Measurements from ENCODE around the gene TIMM21.

The TIMM21 gene

DNA sequence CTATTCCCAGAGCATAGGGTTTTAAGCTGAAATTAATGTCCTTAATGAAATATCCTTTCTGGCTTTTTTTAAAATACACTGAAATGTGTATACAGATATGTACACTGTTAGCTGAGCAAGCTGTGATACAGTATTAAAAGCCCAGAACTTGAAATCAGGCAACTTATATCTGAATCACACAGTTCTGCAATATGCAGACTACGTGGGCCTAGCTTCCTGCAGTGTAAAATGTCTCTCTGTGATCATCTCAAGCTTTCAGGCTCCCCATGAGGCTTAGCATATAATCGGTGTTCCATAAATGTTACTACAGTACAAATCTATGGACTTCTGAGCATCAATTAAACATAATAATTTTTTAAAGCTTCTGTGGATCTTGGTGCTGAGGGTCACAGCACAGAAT lies 8.9 kb upstream of the TIMM21 start:
- TF ChIP-seq EP300 (IDR thresholded peaks at IDR 0.05; ENCODE audit: borderline replicate concordance), result no peak
- TF ChIP-seq ZBTB7A (IDR thresholded peaks at IDR 0.05; ENCODE audit: low read depth), result no peak
- no peak for TF ChIP-seq TCF12 (IDR thresholded peaks at IDR 0.05; ENCODE audit: low read depth)

DNA sequence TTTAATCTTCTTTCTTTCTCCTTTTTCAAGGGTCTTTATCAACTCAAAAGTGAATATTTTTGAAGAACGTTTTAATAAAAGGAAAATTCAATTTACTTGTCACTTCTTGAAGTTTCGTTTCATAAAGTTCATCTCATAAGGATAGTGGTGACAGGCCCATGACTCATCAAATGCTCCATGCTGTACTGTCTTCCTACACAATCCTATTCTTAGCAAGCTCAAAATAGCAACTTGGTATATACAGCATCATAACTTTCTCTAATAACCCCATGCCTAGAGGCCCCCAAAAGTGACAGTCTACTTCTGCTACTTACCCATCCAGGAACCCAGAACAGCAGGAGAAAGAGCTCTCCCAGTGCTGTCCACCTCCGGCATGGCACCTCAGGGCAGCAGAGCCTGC lies 8.4 kb upstream of the TIMM21 start:
- TF ChIP-seq EGR1 (IDR thresholded peaks at IDR 0.05) (no peak), NFIC (IDR thresholded peaks at IDR 0.05) (no peak), TCF12 (IDR thresholded peaks at IDR 0.05; ENCODE audit: low read depth) (no peak), CREB1 (IDR thresholded peaks at IDR 0.05; ENCODE audit: low read depth) (no peak), FOXM1 (IDR thresholded peaks at IDR 0.05; ENCODE audit: borderline replicate concordance, low read depth) (no peak), TAF1 (IDR thresholded peaks at IDR 0.05; ENCODE audit: low read depth) (no peak)
- TF ChIP-seq, protein P1, sequence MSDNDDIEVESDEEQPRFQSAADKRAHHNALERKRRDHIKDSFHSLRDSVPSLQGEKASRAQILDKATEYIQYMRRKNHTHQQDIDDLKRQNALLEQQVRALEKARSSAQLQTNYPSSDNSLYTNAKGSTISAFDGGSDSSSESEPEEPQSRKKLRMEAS (IDR thresholded peaks at IDR 0.05), result no peak

DNA sequence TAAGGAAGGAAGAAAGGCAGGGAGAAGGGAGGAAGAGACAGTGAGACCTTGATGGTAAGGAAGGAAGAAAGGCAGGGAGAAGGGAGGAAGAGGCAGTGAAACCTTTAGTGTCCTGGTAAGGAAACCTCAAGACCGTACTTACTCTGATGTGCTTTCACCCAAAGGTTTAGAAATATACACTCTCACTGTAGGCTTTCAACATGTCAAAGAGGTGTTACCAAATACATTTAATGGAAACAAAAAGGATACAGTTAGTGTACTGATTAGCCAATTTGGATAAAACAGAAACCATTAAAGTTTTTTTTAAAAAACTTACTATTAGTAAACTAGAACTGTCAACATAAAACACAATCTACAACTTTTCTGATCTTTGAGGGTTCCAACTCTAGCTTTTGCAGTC lies 7.7 kb upstream of the TIMM21 start:
- TF ChIP-seq CREB1 (IDR thresholded peaks at IDR 0.05; ENCODE audit: low read depth), result no peak
- TF ChIP-seq CEBPB (IDR thresholded peaks at IDR 0.05), result no peak
- TF ChIP-seq, protein P1 (IDR thresholded peaks at IDR 0.05), result no peak
- no peak for TF ChIP-seq EP300 (IDR thresholded peaks at IDR 0.05; ENCODE audit: borderline replicate concordance)
- no peak for TF ChIP-seq ZBTB7A (IDR thresholded peaks at IDR 0.05; ENCODE audit: low read depth)
- TF ChIP-seq YY1 (IDR thresholded peaks at IDR 0.05; ENCODE audit: low read depth), result no peak
- TF ChIP-seq, protein P2, sequence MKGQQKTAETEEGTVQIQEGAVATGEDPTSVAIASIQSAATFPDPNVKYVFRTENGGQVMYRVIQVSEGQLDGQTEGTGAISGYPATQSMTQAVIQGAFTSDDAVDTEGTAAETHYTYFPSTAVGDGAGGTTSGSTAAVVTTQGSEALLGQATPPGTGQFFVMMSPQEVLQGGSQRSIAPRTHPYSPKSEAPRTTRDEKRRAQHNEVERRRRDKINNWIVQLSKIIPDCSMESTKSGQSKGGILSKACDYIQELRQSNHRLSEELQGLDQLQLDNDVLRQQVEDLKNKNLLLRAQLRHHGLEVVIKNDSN (IDR thresholded peaks at IDR 0.05), result no peak
- TF ChIP-seq TCF12 (IDR thresholded peaks at IDR 0.05; ENCODE audit: low read depth), result no peak
- TF ChIP-seq FOXM1 (IDR thresholded peaks at IDR 0.05; ENCODE audit: borderline replicate concordance, low read depth), result no peak
- TF ChIP-seq TEAD4 (IDR thresholded peaks at IDR 0.05), result no peak
- TF ChIP-seq NFIC (IDR thresholded peaks at IDR 0.05), result no peak
- TF ChIP-seq EGR1 (IDR thresholded peaks at IDR 0.05), result no peak
- no peak for TF ChIP-seq RAD21 (IDR thresholded peaks at IDR 0.05; ENCODE audit: low read depth)
- TF ChIP-seq, protein P3, sequence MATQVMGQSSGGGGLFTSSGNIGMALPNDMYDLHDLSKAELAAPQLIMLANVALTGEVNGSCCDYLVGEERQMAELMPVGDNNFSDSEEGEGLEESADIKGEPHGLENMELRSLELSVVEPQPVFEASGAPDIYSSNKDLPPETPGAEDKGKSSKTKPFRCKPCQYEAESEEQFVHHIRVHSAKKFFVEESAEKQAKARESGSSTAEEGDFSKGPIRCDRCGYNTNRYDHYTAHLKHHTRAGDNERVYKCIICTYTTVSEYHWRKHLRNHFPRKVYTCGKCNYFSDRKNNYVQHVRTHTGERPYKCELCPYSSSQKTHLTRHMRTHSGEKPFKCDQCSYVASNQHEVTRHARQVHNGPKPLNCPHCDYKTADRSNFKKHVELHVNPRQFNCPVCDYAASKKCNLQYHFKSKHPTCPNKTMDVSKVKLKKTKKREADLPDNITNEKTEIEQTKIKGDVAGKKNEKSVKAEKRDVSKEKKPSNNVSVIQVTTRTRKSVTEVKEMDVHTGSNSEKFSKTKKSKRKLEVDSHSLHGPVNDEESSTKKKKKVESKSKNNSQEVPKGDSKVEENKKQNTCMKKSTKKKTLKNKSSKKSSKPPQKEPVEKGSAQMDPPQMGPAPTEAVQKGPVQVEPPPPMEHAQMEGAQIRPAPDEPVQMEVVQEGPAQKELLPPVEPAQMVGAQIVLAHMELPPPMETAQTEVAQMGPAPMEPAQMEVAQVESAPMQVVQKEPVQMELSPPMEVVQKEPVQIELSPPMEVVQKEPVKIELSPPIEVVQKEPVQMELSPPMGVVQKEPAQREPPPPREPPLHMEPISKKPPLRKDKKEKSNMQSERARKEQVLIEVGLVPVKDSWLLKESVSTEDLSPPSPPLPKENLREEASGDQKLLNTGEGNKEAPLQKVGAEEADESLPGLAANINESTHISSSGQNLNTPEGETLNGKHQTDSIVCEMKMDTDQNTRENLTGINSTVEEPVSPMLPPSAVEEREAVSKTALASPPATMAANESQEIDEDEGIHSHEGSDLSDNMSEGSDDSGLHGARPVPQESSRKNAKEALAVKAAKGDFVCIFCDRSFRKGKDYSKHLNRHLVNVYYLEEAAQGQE (IDR thresholded peaks at IDR 0.05; ENCODE audit: low read depth), result no peak
- no peak for TF ChIP-seq TAF1 (IDR thresholded peaks at IDR 0.05; ENCODE audit: low read depth)

DNA sequence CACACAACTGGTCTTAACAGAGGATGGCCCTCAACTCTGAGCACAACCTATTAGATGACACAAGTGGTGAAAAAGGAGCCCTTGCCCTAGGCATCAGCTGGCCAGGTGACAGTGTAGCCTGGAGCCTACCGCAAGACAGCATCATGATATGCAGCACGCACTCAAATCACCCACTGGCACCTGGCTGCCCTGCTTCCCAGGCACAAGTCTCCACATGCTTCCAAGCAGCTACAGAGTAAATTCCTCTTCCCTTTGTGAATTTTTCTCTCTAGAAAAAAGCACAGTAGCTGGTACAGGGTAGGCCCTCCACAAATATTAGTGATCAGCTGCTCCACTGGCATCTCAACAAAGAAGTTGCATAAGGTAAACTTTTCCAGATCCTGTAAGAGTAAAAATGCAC lies 6.7 kb upstream of the TIMM21 start:
- TF ChIP-seq TCF12 (IDR thresholded peaks at IDR 0.05; ENCODE audit: low read depth) (no peak), NFIC (IDR thresholded peaks at IDR 0.05) (no peak), YY1 (IDR thresholded peaks at IDR 0.05; ENCODE audit: low read depth) (no peak), FOXM1 (IDR thresholded peaks at IDR 0.05; ENCODE audit: borderline replicate concordance, low read depth) (no peak), CREB1 (IDR thresholded peaks at IDR 0.05; ENCODE audit: low read depth) (no peak), ZBTB7A (IDR thresholded peaks at IDR 0.05; ENCODE audit: low read depth) (no peak), CEBPB (IDR thresholded peaks at IDR 0.05) (no peak), TAF1 (IDR thresholded peaks at IDR 0.05; ENCODE audit: low read depth) (no peak), TEAD4 (IDR thresholded peaks at IDR 0.05) (no peak)
- TF ChIP-seq, protein P2 (IDR thresholded peaks at IDR 0.05), result no peak
- TF ChIP-seq, protein P1 (IDR thresholded peaks at IDR 0.05), result no peak
- TF ChIP-seq, protein P3 (IDR thresholded peaks at IDR 0.05; ENCODE audit: low read depth), result no peak

DNA sequence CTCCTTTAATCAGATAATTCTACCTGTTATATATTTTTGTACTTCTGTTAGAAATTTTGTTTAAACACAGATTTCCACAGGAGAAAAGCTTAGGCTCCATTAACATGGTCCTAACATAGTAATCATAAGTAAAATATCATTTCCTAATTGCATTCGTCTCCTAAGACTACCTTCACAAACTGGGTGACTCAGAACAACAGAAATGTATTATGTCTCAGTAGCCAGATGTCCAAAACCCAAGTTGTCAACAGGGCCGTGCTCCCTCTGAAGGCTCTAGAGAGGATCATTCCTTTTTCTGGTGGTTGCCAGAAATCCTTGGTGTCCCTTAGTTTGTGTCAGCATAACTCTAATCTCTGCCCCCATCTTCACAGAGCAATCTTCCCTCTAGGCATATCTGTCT lies 6.1 kb upstream of the TIMM21 start:
- TF ChIP-seq TEAD4 (IDR thresholded peaks at IDR 0.05) (no peak), ZBTB7A (IDR thresholded peaks at IDR 0.05; ENCODE audit: low read depth) (no peak), RAD21 (IDR thresholded peaks at IDR 0.05; ENCODE audit: low read depth) (no peak), CEBPB (IDR thresholded peaks at IDR 0.05) (no peak), FOXM1 (IDR thresholded peaks at IDR 0.05; ENCODE audit: borderline replicate concordance, low read depth) (no peak), NFIC (IDR thresholded peaks at IDR 0.05) (no peak), CREB1 (IDR thresholded peaks at IDR 0.05; ENCODE audit: low read depth) (no peak), EP300 (IDR thresholded peaks at IDR 0.05; ENCODE audit: borderline replicate concordance) (no peak), TCF12 (IDR thresholded peaks at IDR 0.05; ENCODE audit: low read depth) (no peak), EGR1 (IDR thresholded peaks at IDR 0.05) (no peak), TAF1 (IDR thresholded peaks at IDR 0.05; ENCODE audit: low read depth) (no peak), YY1 (IDR thresholded peaks at IDR 0.05; ENCODE audit: low read depth) (no peak)
- TF ChIP-seq, protein P3 (IDR thresholded peaks at IDR 0.05; ENCODE audit: low read depth), result no peak
- TF ChIP-seq, protein P2 (IDR thresholded peaks at IDR 0.05), result no peak
- TF ChIP-seq, protein P1 (IDR thresholded peaks at IDR 0.05), result no peak
